NCI-H460 (cell line): ENCODE results near the gene SEC23IP. TPM values are rescaled to one million over a fixed set of nuclear protein-coding genes. Genes with fewer than 3 reads are reported as not detected.
"Not testable (repeated sequence)": the region's sequence is repeated elsewhere in the genome, so short reads cannot be mapped to it uniquely, and the experiment has no call there.

Experiments used
- DNase-seq: peaks from one replicate; pipeline ENCODE4 v3.0.0-alpha.2; 2016; ENCODE audit warnings: low read depth; ENCODE audit errors: extremely low read depth
- total RNA-seq: library from RNA; depleted of rRNA; stranded (reverse); fragments of >200 nt; shearing (Covaris generic); gene quantifications from 2 replicates; pipeline ENCODE4 v1.2.3, GENCODE V29; 2014

Gene SEC23IP
- total RNA-seq, 1 experiment from 2014 or later = 41.3 TPM

DNA sequence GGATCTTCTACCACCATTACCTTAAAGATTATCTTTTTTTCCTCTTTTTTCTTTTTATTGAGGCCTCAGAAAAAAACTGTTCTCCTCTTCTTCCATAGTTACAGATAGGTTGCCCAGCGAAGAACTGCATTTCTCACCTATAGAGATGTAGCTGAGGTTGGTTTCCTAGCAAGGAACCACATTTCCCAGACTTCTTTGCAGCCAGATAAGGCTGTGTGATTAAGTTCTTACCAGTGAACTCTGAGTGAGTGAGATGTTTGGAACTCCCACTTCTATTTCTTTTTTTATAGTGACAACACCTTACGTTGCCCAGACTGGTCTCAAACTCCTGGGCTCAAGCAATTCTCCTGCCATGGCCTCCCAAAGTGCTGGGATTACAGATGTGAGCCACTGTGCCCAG, 14.0 kb upstream of the SEC23IP start:
- no peak for DNase-seq

DNA sequence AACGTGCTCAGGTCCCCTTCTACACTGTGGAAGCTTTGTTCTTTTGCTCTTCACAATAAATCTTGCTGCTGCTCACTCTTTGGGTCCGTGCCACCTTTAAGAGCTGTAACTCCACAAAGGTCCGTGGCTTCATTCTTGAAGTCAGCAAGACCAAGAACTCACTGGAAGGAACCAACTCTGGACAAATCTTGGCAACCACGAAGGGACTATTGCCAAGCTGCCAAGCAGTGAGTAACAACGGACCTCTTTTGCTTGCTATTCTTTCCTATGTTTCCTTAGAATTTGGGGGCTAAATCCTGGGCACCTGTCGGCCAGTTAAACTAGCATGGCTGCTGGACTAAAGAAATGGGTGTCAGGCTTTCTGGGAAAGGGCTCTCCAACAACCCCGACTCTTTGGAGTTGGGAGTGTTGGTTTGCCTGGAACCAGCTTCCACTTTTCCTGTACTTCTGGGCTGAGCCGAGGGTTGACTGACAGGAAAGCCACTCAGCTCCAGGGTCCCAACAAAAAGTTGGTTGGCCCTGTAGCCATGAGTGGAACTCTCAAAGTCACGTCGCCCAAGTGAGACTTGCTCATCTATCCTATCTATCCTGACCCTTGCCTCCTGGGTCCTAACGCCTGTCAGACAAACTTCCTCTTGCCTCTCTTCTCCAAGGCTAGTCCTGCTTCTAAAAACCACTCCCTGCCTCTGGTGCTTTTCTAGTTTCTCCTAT, 8.5 kb upstream of the SEC23IP start:
- not testable (repeated sequence) for DNase-seq

DNA sequence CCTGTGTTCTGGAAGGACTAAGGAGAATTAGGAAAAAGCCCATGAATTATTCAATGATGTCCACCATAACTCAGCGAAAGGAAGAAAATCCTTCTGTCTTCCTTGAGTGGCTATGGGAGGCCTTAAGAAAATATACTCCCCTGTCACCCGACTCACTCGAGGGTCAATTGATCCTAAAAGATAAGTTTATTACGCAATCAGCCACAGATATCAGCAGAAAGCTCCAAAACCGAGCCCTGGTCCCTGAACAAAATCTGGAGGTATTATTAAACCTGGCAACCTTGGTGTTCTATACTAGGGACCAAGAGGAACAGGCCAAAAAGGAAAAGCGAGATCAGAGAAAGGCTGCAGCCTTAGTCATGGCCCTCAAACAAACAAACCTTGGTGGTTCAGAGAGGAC, 6.5 kb upstream of the SEC23IP start:
- DNase-seq = not testable (repeated sequence)

DNA sequence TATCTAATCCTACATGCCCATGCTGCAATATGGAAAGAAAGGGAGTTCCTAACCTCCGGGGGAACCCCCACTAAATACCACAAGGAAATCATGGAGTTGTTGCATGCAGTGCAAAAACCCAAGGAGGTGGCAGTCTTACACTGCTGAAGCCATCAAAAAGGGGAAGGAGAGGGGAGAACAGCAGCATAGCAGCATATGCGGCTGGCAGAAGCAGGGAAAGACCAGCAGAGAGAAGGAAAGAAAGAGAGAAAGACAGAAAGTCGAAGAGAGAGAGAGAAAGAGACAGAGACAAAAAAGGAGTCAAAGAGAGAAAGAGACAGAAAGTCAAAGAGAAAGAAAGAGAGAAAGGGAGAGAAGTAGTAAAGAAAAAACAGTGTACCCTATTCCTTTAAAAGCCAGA, 3.8 kb upstream of the SEC23IP start:
- not testable (repeated sequence) for DNase-seq

DNA sequence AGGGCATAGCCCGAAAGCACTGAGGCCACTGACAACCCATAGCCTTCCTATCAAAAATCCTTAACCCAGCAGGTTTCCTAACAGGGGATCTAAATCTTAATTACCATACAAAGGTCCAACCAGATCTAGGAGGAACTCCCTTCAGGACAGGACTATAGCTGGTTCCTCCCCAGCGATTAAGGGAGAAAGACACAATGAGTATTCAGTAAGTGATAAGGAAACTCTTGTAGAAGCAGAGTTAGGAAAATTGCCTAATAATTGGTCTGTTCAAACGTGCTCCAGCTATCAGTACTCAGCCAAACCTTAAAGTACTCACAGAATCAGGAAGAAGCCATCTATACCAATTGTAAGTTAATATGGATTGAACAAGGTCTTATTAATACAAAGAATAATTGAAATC, 3.3 kb upstream of the SEC23IP start:
- DNase-seq = not testable (repeated sequence)

DNA sequence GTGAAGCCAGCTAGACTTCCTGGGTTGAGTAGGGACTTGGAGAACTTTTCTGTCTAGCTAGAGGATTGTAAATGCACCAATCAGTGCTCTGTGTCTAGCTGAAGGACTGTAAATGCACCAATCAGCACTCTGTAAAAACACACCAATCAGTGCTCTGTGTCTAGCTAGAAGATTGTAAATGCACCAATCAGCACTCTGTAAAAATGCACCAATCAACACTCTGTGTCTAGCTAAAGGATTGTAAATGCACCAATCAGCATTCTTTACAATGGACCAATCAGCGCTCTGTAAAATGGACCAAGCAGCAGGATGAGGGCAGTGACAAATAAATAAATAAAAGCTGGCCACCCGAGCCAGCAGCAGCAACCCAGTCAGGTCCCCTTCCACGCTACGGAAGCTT, 2.2 kb upstream of the SEC23IP start:
- DNase-seq = not testable (repeated sequence)

DNA sequence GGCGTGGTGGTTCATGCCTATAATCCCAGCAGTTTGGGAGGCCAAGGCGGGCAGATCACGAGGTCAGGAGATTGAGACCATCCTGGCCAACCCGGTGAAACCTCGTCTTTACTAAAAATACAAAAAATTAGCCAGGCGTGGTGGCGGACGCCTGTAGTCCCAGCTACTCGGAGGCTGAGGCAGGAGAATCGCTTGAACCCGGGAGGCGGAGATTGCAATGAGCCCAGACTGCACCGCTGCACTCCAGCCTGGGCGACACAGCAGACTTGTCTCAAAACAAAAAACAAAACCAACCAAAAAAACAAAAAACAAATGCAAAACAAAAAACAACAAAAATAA, 712 bp upstream of the SEC23IP start:
- not testable (repeated sequence) for DNase-seq

DNA sequence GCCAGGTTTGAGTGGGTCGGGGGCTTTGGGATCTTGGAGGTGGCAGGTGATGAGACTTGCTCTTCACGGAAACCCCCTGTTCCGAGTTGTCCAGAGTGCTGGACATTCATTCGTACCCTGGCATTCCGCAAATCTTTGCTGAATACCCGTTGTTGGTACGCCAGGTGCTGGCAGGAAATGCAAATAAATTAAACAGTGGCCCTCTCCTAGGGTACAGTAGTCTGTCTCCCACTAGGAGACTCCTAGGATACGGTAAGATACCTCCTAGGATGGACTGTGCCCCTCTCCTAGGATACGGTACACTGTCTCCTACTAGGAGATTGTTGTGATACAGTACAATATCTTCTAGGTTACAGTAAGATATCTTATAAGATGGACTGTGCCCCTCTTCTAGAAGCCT, 544 bp downstream of the SEC23IP start:
- no peak for DNase-seq

DNA sequence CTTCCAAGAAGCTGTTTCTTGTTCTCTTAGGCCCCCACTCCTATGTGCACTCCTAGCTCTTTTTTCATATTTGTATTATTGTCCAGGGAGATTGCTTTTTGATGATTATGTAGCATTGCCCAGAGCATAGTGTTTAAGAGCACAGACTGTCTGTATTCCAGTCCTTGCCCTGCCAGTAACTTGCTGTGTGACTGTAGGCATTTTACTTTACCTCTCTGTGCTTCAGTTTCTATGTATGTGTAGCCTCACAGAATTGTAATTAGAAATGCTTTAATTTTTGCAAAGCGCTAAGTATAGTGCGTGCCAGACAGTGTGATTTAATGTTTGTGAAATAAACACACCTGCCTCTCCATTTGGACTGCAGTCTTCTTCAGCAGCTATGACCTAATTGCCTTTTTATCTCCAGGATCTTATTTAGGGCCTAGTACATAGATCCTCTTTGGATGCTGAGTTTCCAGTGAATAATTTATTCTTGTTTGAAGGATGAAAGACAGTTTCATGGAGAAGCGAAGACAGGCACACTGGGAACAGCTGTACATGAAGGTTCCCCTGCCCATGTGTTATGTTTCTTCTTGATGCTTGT, 1.4 kb downstream of the SEC23IP start:
- DNase-seq = no peak

DNA sequence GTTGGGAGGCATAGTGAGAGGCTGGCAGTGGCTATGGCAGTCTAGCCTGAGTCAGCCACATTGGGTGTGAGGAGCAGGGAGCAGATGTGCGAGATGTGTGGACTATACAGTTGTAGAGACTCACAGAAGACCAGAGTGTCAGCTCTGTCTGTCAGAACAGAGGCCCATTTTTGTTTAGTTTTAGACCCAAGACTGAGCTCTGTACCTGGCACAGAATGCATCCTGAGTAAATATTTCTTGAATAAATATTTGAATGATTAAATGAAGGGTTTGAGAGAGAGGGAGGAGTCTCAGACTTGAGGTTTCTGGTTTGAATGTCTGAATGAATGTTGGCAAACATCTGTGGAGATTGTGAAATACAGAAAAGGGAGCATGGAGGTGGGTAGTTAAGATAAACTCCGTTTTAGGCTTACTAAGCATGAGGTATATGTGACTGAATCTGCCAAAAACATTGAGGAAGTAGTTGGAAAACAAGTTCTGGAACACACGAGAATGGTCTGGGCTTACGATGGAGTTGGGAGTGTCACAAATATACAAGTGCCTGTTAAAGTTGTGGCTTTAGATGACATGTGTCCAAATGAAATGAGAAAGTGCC, 3.6 kb downstream of the SEC23IP start:
- DNase-seq = no peak

DNA sequence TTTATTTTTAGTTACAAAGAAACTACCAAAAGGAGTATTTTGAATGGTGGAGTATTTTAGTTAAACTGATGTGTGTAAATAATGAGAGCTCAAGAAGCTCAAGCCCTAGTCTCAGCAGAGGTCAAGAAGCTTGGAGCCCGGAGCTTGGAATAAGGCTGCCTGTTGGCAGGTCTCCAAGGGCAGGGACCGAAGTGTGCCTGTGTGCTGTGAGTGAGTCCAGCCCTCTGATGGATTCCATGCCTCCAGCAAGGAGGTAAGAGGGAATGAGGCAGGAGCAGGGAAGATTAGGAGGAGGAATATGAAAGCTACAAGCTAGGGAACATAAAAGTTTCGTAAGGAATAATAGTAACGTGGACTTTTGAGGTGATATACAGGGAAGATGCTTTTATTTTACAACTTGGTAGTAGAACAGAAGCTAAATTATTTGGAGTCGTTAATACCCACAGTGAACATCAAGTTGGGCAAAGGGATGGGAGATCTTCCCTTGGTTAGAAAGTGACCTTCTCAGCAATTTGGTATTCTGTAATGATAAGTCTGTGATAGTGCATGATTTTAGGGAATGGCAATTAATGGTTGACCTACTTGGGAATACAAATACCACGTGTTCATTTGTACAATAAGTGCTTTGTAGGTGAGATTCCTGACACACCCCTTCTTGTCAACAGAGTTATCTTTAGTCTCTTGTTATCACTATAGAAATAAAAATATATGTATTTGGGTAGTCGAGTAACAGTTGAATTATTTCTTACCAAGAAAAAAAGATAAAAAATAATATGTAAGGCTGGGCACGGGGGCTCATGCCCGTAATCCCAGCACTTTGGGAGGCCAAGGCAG, 4.6 kb downstream of the SEC23IP start:
- DNase-seq = no peak

DNA sequence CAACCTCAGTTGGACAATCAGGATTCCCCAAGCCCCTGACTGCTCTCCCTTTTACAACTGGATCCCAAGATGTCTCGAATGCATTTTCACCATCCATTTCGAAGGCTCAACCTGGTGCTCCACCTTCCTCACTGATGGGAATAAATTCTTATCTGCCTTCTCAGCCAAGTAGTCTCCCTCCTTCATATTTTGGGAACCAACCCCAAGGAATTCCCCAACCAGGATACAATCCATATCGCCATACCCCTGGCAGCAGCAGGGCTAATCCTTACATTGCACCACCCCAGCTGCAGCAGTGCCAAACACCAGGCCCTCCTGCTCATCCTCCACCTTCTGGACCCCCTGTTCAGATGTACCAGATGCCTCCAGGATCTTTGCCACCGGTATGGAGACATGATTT, 6.0 kb downstream of the SEC23IP start:
- DNase-seq = no peak

DNA sequence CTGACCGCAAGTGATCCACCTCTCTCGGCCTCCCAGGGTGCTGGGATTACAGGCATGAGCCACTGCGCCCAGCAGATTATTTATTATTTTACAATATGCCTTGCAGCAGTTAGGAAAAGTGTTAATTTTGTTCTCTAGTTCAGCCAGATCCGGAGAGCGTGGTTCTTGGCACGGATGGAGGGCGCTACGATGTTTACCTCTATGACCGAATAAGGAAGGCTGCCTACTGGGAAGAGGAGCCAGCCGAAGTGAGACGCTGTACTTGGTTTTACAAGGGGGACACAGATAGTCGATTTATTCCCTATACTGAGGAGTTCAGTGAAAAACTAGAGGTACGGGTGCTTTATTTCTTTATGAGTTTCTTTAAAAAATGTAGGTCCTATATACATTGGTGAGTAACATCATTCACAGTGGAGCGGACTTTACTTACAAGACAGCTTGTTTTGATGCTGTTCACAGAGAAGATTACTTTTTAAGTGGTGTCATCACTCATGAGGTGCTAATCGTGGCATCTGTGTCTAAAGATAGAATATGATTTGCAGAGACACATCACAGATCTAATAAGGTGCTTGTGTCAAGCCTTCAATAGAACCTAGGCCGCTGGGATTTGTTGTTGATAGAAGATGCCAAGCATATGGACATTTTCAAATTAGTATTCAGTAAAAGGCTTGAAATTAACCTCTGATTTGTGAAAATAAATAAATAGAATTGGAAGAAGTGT, 11.6 kb downstream of the SEC23IP start:
- DNase-seq = no peak

DNA sequence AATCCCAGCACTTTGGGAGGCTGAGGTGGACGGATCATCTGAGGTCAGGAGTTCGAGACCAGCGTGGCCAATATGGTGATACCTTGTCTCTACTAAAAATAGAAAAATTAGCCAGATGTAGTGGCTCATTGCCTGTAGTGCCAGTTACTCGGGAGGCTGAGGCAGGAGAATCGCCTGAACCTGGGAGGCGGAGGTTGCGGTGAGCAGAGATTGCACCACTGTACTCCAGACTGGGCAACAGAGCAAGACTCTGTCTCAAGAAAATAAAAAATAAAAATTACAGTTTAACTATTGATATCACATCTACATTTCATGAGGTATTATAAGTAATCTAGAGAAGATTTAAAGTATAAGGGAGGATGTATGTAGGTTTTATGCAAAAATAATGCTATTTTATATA, 15.2 kb downstream of the SEC23IP start:
- DNase-seq = not testable (repeated sequence)

DNA sequence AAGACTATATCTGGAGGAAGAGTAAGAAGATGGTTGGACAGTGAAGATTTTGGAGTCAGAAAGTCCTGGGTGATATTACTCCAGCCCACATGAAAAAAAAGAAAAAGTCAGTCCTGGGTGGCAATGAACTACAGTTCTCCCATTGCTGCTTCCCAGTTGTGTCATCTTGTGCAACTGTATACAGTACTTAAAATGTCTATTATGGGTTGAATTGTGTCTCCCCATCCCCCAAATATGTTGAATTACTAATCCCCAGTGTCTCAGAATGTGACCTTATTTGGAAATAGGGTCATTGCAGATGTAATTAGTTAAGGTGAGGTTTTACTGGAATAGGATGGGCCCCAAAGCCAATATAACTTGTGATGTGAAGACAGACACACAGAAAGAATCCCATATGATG, 15.6 kb downstream of the SEC23IP start:
- DNase-seq = no peak

DNA sequence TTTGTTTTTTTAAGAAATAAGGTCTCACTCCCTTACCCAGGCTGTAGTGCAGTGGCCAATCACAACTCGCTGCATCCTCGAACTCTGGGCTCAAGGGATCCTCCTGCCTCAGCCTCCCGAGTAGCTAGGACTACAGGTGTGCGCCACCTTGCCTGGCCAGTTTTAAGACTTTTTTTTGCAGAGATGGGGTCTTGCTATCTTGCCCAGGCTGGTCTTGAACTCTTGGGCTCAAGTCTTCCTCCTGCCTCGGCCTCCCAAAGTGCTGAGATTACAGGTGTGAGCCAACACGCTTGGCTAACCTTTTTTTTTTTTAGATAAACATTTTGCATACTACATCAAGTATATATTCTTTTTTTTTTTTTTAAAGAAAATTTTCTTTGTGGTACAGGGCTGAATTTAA, 18.2 kb downstream of the SEC23IP start:
- no peak for DNase-seq

DNA sequence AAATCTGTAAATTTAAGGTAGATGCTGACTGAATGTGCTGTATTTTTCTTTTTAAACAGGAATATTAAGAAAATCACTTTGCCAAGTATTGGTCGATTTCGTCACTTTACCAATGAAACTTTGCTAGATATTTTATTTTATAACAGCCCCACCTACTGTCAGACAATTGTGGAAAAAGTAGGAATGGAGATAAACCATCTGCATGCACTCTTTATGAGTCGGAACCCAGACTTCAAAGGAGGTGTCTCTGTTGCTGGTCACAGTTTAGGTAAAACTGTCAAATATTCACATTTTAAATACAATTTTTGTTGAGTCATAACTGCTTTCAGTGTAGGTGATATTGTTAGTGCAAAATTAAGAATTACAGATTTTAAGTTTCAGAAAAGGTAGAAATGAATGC, 25.2 kb downstream of the SEC23IP start:
- DNase-seq = no peak

DNA sequence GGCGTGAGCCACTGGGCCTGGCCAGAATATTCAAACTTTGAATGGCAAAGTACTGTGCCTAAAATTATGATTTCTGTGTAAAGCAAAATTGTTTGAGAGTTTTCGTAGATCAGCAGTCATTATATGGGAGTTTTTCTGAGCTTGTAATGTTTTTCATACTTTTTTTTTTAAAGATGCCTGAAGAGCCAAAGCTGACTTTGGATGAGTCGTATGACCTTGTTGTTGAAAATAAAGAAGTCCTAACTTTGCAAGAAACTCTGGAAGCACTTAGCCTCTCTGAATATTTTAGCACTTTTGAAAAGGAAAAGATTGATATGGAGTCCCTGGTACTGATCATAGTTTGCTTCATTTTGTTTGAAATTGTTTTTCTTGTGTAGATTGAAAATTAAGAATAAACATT, 26.7 kb downstream of the SEC23IP start:
- no peak for DNase-seq

DNA sequence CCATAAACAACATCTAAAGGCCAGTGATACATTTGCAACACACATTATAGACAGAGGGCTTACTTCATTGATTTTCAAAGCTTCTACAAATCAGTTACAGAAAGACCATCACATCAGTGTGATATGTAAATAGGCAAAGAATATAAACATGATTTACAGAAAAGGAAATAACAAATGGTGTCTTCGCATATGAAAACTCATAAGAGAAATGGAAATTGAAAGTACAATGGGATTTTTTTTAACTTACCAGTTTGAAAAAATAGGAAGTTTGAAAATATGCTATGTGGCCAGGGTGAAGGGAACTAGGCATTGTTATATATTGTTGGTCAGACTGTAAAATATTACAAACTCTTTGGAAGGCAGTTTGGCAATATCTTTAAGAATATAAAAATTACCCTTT, 27.3 kb downstream of the SEC23IP start:
- no peak for DNase-seq

DNA sequence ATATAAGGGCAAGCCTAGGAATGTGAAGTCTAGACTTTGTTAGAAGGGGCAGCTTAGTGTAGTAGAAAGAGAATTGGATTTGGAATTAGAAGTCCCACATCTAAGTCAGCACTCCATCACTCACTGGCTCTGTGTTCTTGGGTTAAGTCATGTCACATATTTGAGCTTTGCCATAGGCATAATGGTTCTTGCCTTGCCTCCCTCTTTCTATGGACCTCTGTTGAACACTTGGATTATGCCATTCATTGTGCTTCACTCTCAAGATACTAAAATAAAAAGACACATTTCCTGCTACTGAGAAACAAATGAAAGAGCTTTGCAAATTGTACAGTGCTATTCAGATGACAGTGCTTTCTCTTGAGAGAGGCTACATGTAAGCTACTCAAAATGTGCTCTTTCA, 35.9 kb downstream of the SEC23IP start:
- no peak for DNase-seq

DNA sequence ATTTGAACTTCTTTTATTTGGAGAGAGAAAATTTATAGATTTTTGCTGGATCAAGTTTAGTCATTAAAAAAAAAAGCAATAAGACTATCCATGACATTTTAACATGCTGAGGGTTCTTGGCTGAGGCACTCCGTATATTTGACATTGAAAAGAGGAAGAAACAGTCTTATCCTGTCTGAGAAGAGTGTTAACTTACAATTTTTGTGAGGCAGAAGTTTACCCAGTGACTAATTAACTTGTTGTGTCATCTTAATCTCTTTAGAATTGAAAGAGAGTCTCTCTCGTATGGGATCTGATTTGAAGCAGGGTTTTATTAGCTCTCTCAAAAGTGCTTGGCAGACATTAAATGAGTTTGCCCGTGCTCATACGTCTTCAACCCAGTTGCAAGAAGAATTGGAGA, 39.3 kb downstream of the SEC23IP start:
- DNase-seq = no peak
